H1 (cell line): ENCODE measurements around the gene DCTN3. TPM values are rescaled to one million over a fixed set of nuclear protein-coding genes. Genes with fewer than 3 reads are reported as not detected.

Source experiments
- ATF2 ChIP-seq: IDR thresholded peaks from 2 replicates; pipeline ENCODE4 v1.6.1; 2012; ENCODE audit warnings: low read length, inconsistent platforms
- BRCA1 ChIP-seq: IDR thresholded peaks from 2 replicates; pipeline ENCODE4 v1.6.1; 2012; ENCODE audit warnings: low read depth, low read length, improper control_type of control experiment
- CHD1 ChIP-seq: IDR thresholded peaks from 2 replicates; pipeline ENCODE4 v1.6.1; 2012; ENCODE audit warnings: low read depth, low read length, improper control_type of control experiment
- EZH2 ChIP-seq: fragments of 200-600 bp; sonication (generic); IDR thresholded peaks from 2 replicates; pipeline ENCODE4 v1.7.1; 2012; ENCODE audit warnings: low read depth, mild to moderate bottlenecking, moderate library complexity, low read length, inconsistent platforms; ENCODE audit not compliant: severe bottlenecking
- GABPA ChIP-seq: IDR thresholded peaks from 2 replicates; pipeline ENCODE4 v1.6.1; 2011; ENCODE audit warnings: mild to moderate bottlenecking, low read length, moderate library complexity, borderline replicate concordance; ENCODE audit not compliant: insufficient read depth
- JUND ChIP-seq: IDR thresholded peaks from 2 replicates; pipeline ENCODE4 v1.6.1; 2011; ENCODE audit warnings: mild to moderate bottlenecking, improper control_type of control experiment, low read length
- KDM5A ChIP-seq: fragments of 200-600 bp; IDR thresholded peaks from 2 replicates; pipeline ENCODE4 v1.7.1; 2012; ENCODE audit warnings: mild to moderate bottlenecking, low read length, inconsistent platforms, mixed read lengths
- NRF1 ChIP-seq: IDR thresholded peaks from 2 replicates; pipeline ENCODE4 v1.6.1; 2011; ENCODE audit warnings: mild to moderate bottlenecking, low read depth, low read length, improper control_type of control experiment
- PHF8 ChIP-seq: fragments of 200-600 bp; sonication (generic); conservative IDR thresholded peaks from 2 replicates; pipeline ENCODE4 v1.7.1; 2012; ENCODE audit warnings: low read depth, mild to moderate bottlenecking, inconsistent platforms, low read length, moderate library complexity
- POLR2A ChIP-seq, 2 experiments: IDR thresholded peaks; 1 replicate in 1 of 2; 2 replicates in 1 of 2; pipeline ENCODE4 v1.6.1; 2011; ENCODE audit warnings: low read depth in 2 of 2, low read length in 2 of 2, mild to moderate bottlenecking in 2 of 2; ENCODE audit errors: control extremely low read depth in 1 of 2
- RAD21 ChIP-seq, 2 experiments: IDR thresholded peaks in 1 of 2; conservative IDR thresholded peaks in 1 of 2; 2 replicates each; pipeline ENCODE4 v1.6.1; 2011; ENCODE audit warnings: low read depth in 2 of 2, low read length in 2 of 2, improper control_type of control experiment in 1 of 2, inconsistent platforms in 1 of 2, mild to moderate bottlenecking in 1 of 2, moderate library complexity in 1 of 2
- RXRA ChIP-seq: IDR thresholded peaks from 2 replicates; pipeline ENCODE4 v1.6.1; 2011; ENCODE audit warnings: low read depth, mild to moderate bottlenecking, low read length, moderate library complexity; ENCODE audit not compliant: insufficient read depth
- SP2 ChIP-seq: IDR thresholded peaks from 2 replicates; pipeline ENCODE4 v1.6.1; 2012; ENCODE audit warnings: mild to moderate bottlenecking, low read length, inconsistent platforms
- SRF ChIP-seq: IDR thresholded peaks from 2 replicates; pipeline ENCODE4 v1.6.1; 2011; ENCODE audit warnings: mild to moderate bottlenecking, low read depth, low read length, moderate library complexity
- SUZ12 ChIP-seq: fragments of 200-600 bp; sonication (generic); IDR thresholded peaks from 2 replicates; pipeline ENCODE4 v1.6.1; 2012; ENCODE audit warnings: mild to moderate bottlenecking, inconsistent platforms, low read length, moderate library complexity, mixed read lengths
- TAF1 ChIP-seq: IDR thresholded peaks from 2 replicates; pipeline ENCODE4 v1.6.1; 2011; ENCODE audit warnings: mild to moderate bottlenecking, low read depth, low read length
- polyA plus RNA-seq, 7 experiments: library from polyadenylated mRNA; depleted of rRNA in 3 of 7; stranded (reverse) in 5 of 7; unstranded in 2 of 7; fragments of >200 nt in 5 of 7; fragments of 200-250 nt in 2 of 7; gene quantifications; 1 replicate in 5 of 7; 2 replicates in 1 of 7; 4 replicates in 1 of 7; pipeline versions ENCODE4 v1.2.1 to v1.2.3, GENCODE V29; 2011 to 2013; ENCODE audit warnings: missing spikeins in 2 of 7, mixed read lengths in 2 of 7
- total RNA-seq: library from RNA; stranded (reverse); fragmentation: NEBNext Ultra II Directional; extraction: Animal tissue kit (Norgen Biotek cat#: 25700); gene quantifications from 2 replicates; pipeline ENCODE4 v1.2.1, GENCODE V29; 2021

Gene DCTN3
- total and polyA plus RNA-seq, 2 of the 8 experiments (the other 6 are each of a cell fraction or from before 2014, with no cell fraction given): 25.6 to 39.2 TPM

- TF ChIP-seq CHD1: no peak
- no peak for TF ChIP-seq GABPA
- no peak for TF ChIP-seq PHF8
- no peak for TF ChIP-seq SRF
- no peak for TF ChIP-seq POLR2A (IDR thresholded peaks at IDR 0.05; ENCODE audit: control extremely low read depth in 1 of 2, low read depth in 2 of 2, low read length in 2 of 2)
- no peak for TF ChIP-seq KDM5A
- TF ChIP-seq SP2: no peak
- no peak for TF ChIP-seq BRCA1
- TF ChIP-seq NRF1: no peak
- TF ChIP-seq RXRA: no peak
- peak; percentile 74 for TF ChIP-seq EZH2
- TF ChIP-seq TAF1: no peak
- no peak for TF ChIP-seq RAD21 (IDR thresholded peaks at IDR 0.05 in 1 of 2, conservative IDR thresholded peaks at IDR 0.05 in 1 of 2; ENCODE audit: low read depth in 2 of 2, low read length in 2 of 2)
- TF ChIP-seq JUND: peak; percentile 42; the same call in 1 of the 2 replicates
- peak; percentile 76 for TF ChIP-seq SUZ12
- no peak for TF ChIP-seq ATF2
These were observed 41.8 kb downstream of the DCTN3 start (continued) for GRCh38 chr9:34578241-34579103.
